GM06990 (cell line): ENCODE data around the gene PATZ1.

ENCODE experiments used
- DNase-seq: peaks from one replicate; pipeline ENCODE4 v3.0.0-alpha.2; 2011; ENCODE audit not compliant: insufficient read length; ENCODE audit errors: extremely low read depth
- H3K27me3 ChIP-seq: replicated peaks from 2 replicates; pipeline ENCODE4 v1.6.0; 2011; ENCODE audit warnings: low read length; ENCODE audit not compliant: control insufficient read depth, insufficient read depth
- H3K36me3 ChIP-seq: 2 replicates; pipeline ENCODE4 v1.5.1; 2011; ENCODE audit warnings: low read length; ENCODE audit not compliant: control insufficient read depth, insufficient read depth
- H3K4me3 ChIP-seq: replicated peaks from 2 replicates; pipeline ENCODE4 v1.5.1; 2011; ENCODE audit warnings: low read depth, mild to moderate bottlenecking, control low read depth, low read length
- CTCF ChIP-seq: IDR thresholded peaks from 2 replicates; pipeline ENCODE4 v1.5.1; 2011; ENCODE audit warnings: low read length, control low read depth, mild to moderate bottlenecking, inconsistent platforms; ENCODE audit not compliant: insufficient read depth, poor library complexity, severe bottlenecking

The PATZ1 gene

GRCh38 chr22:31278626-31279326, 67.4 kb downstream of the PATZ1 start:
- Histone ChIP-seq H3K4me3 (no peak overlapping the region), H3K27me3 (no peaks in the 10 kb centered on the region), H3K36me3 (peaks cover 26% of the 10 kb centered on the region)
- no peak for TF ChIP-seq CTCF
- DNase-seq, result no peak

GRCh38 chr22:31278151-31278621, 68.0 kb downstream of the PATZ1 start:
- Histone ChIP-seq H3K4me3 (no peak overlapping the region), H3K36me3 (peaks cover 29% of the 10 kb centered on the region), H3K27me3 (no peaks in the 10 kb centered on the region)
- DNase-seq, result no peak
- TF ChIP-seq CTCF, result no peak

GRCh38 chr22:31277741-31278140, 68.4 kb downstream of the PATZ1 start:
- TF ChIP-seq CTCF, result no peak
- DNase-seq, result no peak
- H3K4me3 ChIP-seq, result no peak overlapping the region
- peaks cover 28% of the 10 kb centered on the region for H3K36me3 ChIP-seq
- H3K27me3 ChIP-seq, result no peaks in the 10 kb centered on the region

GRCh38 chr22:31276426-31277167, 69.5 kb downstream of the PATZ1 start:
- no peaks in the 10 kb centered on the region for H3K27me3 ChIP-seq
- TF ChIP-seq CTCF, result no peak
- no peak for DNase-seq
- peaks cover 25% of the 10 kb centered on the region for H3K36me3 ChIP-seq
- no peak overlapping the region for H3K4me3 ChIP-seq
